ENCODE results near the gene GALNT17.

GALNT17 gene

DNA sequence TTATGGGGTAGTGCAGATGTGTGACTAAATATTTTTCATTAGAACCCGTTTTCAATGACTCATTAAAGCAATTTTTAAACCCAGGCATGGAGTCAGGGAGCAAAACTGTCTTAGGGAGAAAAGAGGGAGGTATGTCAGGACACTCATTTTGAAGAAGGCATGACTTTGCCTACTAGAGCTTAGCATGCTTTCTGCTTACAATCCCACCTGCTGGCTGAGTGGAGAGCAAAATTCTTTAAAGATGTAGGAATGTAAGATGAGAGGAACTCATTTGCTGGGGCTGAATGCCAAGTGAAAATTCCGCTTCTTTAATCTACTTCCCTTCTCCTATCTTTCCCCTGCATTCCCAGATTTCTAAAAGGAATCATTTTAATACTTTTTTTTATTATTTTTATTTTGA, 232.6 kb downstream of the GALNT17 start:
- TF ChIP-seq, protein P1, sequence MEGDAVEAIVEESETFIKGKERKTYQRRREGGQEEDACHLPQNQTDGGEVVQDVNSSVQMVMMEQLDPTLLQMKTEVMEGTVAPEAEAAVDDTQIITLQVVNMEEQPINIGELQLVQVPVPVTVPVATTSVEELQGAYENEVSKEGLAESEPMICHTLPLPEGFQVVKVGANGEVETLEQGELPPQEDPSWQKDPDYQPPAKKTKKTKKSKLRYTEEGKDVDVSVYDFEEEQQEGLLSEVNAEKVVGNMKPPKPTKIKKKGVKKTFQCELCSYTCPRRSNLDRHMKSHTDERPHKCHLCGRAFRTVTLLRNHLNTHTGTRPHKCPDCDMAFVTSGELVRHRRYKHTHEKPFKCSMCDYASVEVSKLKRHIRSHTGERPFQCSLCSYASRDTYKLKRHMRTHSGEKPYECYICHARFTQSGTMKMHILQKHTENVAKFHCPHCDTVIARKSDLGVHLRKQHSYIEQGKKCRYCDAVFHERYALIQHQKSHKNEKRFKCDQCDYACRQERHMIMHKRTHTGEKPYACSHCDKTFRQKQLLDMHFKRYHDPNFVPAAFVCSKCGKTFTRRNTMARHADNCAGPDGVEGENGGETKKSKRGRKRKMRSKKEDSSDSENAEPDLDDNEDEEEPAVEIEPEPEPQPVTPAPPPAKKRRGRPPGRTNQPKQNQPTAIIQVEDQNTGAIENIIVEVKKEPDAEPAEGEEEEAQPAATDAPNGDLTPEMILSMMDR (IDR thresholded peaks at IDR 0.05; ENCODE audit: borderline replicate concordance, control extremely low read depth, extremely low read depth, insufficient read depth, missing control alignments): no peak
- DNase-seq (ENCODE audit: low spot score): no peak
- in situ Hi-C loops (cut with MboI; ENCODE audit: low sequenced_read_pairs, unreplicated experiment): no loop called here

DNA sequence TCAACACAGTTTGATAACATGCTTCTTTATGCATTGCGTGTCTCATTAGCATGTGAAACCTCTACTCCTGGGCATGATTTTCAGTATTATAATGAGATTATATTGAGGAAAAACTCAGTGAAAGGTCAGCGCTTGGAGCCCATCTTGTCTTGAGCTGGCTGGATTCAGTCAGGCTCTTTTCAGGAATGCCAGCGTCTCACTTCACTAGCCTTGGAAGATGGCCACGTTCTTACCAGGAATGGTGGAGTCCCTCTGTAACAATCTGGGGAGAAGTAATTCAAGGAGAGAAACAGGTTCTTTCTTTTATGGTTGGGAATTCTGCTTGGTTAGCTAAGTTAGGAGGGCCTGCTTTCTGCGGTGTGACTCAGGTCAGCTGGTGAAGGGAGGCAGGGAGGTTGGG, 241.0 kb downstream of the GALNT17 start:
- in situ Hi-C loops (cut with MboI; ENCODE audit: low sequenced_read_pairs, unreplicated experiment): no loop called here
- TF ChIP-seq, protein P1 (IDR thresholded peaks at IDR 0.05; ENCODE audit: borderline replicate concordance, control extremely low read depth, extremely low read depth, insufficient read depth, missing control alignments): no peak
- no peak for DNase-seq (ENCODE audit: low spot score)

DNA sequence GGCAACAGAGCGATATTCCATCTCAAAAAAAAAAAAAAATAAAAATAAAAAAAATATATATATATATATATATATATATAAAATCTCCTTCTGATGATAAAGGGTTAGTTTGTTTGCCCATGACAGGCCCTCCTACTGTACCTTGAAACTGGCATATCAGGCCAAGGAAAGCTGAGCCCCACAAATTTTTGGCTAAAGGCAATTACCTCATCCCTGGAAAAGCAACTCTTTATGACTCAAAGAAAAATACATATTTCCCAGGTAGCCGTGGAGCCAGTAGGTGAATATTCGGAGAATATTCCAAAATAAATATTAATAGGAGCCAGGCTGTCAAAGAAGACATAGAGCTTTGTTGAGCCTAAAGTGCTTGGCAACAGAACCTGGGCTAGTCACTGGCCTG, 245.1 kb downstream of the GALNT17 start:
- in situ Hi-C loops (cut with MboI; ENCODE audit: low sequenced_read_pairs, unreplicated experiment): no loop called here
- TF ChIP-seq, protein P1 (IDR thresholded peaks at IDR 0.05; ENCODE audit: borderline replicate concordance, control extremely low read depth, extremely low read depth, insufficient read depth, missing control alignments): no peak
- no peak for DNase-seq (ENCODE audit: low spot score)

DNA sequence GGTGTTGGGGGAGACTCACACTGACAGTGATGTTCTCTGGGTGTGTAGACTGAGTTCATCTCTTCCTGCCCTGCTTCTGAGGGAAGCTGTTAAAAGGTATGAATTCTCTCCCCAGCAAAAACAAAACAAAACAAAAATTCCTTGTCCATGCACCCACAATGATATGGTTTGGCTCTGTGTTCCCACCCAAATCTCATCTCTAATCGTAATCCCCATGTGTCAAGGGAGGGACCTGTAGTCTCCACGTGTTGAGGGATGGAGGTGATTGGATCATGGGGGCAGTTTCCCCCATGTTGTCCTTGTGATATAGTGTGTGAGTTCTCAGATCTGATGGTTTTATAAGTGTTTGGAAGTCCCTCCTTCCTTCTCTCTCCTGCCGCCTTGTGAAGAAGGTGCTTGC, 245.5 kb downstream of the GALNT17 start:
- DNase-seq (ENCODE audit: low spot score): no peak
- in situ Hi-C loops (cut with MboI; ENCODE audit: low sequenced_read_pairs, unreplicated experiment): no loop called here
- TF ChIP-seq, protein P1 (IDR thresholded peaks at IDR 0.05; ENCODE audit: borderline replicate concordance, control extremely low read depth, extremely low read depth, insufficient read depth, missing control alignments): no peak

DNA sequence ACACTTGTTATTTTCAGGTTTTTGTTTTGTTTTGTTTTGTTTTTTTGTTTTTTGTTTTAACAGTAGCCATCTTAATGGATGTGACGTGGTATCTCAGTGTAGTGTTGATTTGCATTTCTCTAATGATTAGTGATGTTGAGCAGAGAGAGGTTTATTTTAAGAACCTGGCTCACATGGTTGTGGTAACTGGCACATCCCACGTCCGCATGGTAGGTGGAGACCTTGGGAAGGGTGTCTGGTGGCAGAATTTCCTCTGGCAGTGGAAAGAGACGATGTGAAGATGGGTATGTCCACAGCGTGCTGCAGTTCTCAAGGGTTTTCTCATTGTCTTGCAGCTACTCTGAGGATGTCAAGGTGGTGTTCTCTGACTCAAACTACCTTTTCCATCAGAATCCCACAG, 252.2 kb downstream of the GALNT17 start:
- TF ChIP-seq, protein P1 (IDR thresholded peaks at IDR 0.05; ENCODE audit: borderline replicate concordance, control extremely low read depth, extremely low read depth, insufficient read depth, missing control alignments): no peak
- no peak for DNase-seq (ENCODE audit: low spot score)
- in situ Hi-C loops (cut with MboI; ENCODE audit: low sequenced_read_pairs, unreplicated experiment): no loop called here

DNA sequence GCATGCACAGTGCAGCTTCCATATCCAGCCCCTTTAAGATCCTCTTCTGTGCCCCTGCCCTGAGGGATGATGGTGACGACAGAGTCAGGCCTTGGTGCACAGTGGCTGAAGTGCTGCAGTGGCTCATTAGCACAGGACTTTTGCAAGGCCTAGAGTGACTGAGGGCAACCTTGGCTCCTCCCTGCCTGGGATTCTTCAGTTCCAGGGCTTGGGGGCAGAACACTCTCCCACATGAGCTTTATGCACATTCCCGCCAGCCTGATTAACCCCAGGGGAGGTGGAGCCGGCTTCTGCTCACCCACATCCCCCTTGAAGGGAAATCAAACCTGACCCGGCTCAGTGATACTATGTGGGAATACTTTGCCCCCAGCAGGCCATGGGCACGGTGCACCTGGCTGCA, 253.4 kb downstream of the GALNT17 start:
- DNase-seq (ENCODE audit: low spot score): no peak
- in situ Hi-C loops (cut with MboI; ENCODE audit: low sequenced_read_pairs, unreplicated experiment): no loop called here

More for the DNA sequence above, 253.4 kb downstream of the GALNT17 start:
- TF ChIP-seq, protein P1 (IDR thresholded peaks at IDR 0.05; ENCODE audit: borderline replicate concordance, control extremely low read depth, extremely low read depth, insufficient read depth, missing control alignments): no peak
